GM19372 (cell line): ENCODE measurements around the gene PLEKHD1.

Source experiments
- ATAC-seq: cut with Tn5 transposase; IDR thresholded peaks from one replicate; pipeline ENCODE4 v1.9.1; 2021; ENCODE audit warnings: mild to moderate bottlenecking, low read depth, moderate library complexity; ENCODE audit not compliant: unreplicated experiment

PLEKHD1 gene

DNA sequence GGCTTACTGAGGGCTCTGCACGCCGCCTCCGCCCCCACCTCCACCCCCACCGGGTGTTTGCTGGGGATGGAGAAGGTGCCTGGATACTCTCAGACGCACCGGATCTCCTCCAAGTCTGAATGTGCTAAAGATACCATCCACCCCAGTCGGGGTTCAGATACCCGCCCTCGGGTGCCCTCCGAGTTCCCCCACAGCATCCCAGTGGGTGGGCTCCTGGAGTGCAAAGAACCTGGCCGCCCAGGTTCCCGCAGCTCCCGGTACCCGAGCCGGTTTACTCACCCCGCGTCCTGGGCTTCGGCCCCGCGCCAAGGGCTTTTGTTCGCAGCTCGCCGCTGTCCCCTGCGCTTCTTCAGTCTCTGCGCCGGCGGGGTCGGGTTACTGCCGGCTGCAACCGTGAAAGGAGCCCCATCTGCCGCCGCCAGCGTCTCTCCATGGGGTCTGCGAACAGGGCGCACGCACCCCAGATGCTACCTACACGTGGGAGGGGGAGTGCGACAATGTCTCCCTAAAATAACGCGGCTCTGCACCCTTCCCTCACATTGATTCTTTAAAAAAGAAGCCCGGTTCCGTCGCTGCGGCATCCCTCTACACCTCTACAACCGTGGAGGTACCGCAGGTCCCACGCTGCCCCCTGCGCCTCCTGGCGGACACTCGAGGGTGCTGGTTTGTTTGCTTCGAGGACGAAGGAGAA is 89.9 kb downstream of the PLEKHD1 start, which contains the start of gene CCDC177:
Gene CCDC177 (minus strand): TSS at position 609 of the 691 bp plus-strand sequence. CDS start 1,249 bp downstream, outside the sequence.
- no peak for ATAC-seq

DNA sequence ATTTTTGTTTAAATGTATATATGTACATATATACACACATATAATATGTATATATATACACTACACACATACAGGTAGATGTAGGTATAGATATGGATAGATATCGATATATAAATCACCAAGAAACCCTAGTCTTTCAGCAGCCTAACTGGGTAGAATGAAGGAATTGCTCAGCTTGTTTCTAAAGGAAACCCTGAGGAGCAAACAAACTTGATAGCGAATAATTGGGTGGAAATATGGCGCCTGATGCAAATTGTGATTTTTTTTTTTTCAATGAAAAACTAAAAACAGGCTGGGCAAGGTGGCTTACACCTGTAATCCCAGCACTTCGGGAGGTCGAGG is 90.4 kb downstream of the PLEKHD1 start:
- no peak for ATAC-seq

DNA sequence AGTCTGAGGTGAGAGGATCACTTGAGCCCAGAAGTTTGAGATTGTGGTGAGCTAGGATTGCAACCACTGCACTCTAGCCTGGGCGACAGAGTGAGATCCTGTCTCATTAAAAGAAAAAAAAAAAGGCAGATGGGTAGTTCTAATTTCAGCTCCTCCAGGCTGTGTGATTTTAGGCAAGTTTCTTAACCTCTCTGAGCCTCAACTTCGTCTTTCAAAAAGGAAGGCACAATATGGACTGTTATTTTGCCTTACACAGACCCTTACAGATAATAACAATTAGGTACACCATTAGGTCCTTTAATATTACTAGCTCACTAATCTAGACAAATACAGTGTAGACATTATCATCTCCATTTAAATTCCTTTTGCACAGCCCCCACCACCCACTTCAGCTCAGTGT is 94.9 kb downstream of the PLEKHD1 start:
- no peak for ATAC-seq

DNA sequence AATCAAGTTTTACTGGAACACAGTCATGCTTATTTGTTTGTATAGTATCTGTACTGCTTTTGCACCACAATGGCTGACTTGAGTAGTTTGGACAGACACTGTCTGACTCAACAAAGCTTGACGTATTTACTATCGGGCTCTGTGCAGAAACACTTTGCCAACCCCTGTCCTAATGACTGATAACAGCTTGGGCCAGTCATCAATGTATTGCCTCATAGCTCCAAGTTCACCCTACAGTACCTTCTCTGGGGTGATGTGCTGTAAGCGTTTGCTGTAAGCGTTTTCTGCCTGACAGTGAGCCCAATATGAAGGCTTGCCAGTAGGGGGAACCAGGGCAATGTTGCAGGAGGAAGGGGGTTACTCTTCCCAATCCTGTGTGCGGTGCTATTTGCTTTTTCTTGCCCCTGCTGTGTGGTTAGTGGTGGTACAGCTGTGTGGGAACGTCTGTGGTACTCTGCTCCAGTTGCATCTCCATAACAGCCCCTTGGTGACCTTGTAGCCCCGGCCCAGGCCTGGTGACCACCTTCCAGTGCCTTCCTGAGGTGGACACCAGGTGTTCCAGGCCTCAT is 95.6 kb downstream of the PLEKHD1 start:
- ATAC-seq: no peak
